Measurements from ENCODE around the gene MDK.

MDK gene

GRCh38 chr11:46386674-46387073 lies 5.2 kb downstream of the MDK start:
- no peak overlapping the region for H3K27ac ChIP-seq
- TF ChIP-seq CTCF (conservative IDR thresholded peaks at IDR 0.05): no peak

- no peak for TF ChIP-seq CTCF (conservative IDR thresholded peaks at IDR 0.05)
- no peak overlapping the region for H3K27ac ChIP-seq
These were observed 6.0 kb downstream of the MDK start for GRCh38 chr11:46387456-46387855.

- no peak overlapping the region for H3K27ac ChIP-seq
- no peak for TF ChIP-seq CTCF (conservative IDR thresholded peaks at IDR 0.05)
These were observed 6.6 kb downstream of the MDK start for GRCh38 chr11:46387919-46388618.

- no peak for TF ChIP-seq CTCF (conservative IDR thresholded peaks at IDR 0.05)
- peak overlapping the region; percentile 41; the same call in 1 of the 2 replicates for H3K27ac ChIP-seq
These were observed 7.4 kb downstream of the MDK start for GRCh38 chr11:46388619-46389449.

- H3K27ac ChIP-seq: peak overlapping the region; percentile 41; the same call in 1 of the 2 replicates
- peak; percentile 87 for TF ChIP-seq CTCF (conservative IDR thresholded peaks at IDR 0.05)
These were observed 8.2 kb downstream of the MDK start for GRCh38 chr11:46389450-46390330.

- H3K27ac ChIP-seq: 0 out of 2 replicates have a peak overlapping the region, but pooled peaks have one; percentile 41
- no peak for TF ChIP-seq CTCF (conservative IDR thresholded peaks at IDR 0.05)
These were observed 9.1 kb downstream of the MDK start for GRCh38 chr11:46390331-46391171.

Data from VCaP (cell line).